Loucy (cell line): Measurements from ENCODE around the gene IBA57.

Source experiments
- H2AFZ ChIP-seq: fragments of 200-600 bp; sonication (generic); 2 replicates; pipeline ENCODE4 v1.6.0; 2016; ENCODE audit warnings: antibody characterized with exemption, mild to moderate bottlenecking, low read length, moderate library complexity
- H3F3A ChIP-seq: fragments of 200-600 bp; 2 replicates; pipeline ENCODE4 v1.6.0; 2016; ENCODE audit warnings: antibody characterized with exemption, low read depth, mild to moderate bottlenecking
- H3K27me3 ChIP-seq: fragments of 200-600 bp; sonication (generic); 2 replicates; pipeline ENCODE4 v1.6.1; 2014; ENCODE audit warnings: low read length, mild to moderate bottlenecking; ENCODE audit not compliant: insufficient read depth, poor library complexity, severe bottlenecking
- H3K36me3 ChIP-seq: fragments of 200-600 bp; sonication (generic); 2 replicates; pipeline ENCODE4 v1.6.1; 2016; ENCODE audit warnings: low read length; ENCODE audit not compliant: insufficient read depth
- H3K4me1 ChIP-seq: fragments of 200-600 bp; sonication (generic); 2 replicates; pipeline ENCODE4 v1.5.1; 2014; ENCODE audit warnings: low read length, mild to moderate bottlenecking; ENCODE audit not compliant: insufficient read depth, poor library complexity, severe bottlenecking
- H3K4me2 ChIP-seq: fragments of 200-600 bp; sonication (generic); 2 replicates; pipeline ENCODE4 v1.6.0; 2014; ENCODE audit warnings: antibody characterized with exemption, low read length, low read depth, mild to moderate bottlenecking; ENCODE audit not compliant: poor library complexity, severe bottlenecking
- H3K4me3 ChIP-seq: fragments of 200-600 bp; sonication (generic); 2 replicates; pipeline ENCODE4 v1.5.1; 2014; ENCODE audit warnings: low read length, mild to moderate bottlenecking, mixed read lengths; ENCODE audit not compliant: poor library complexity, severe bottlenecking
- H3K79me2 ChIP-seq: fragments of 200-600 bp; sonication (generic); 2 replicates; pipeline ENCODE4 v1.6.1; 2014; ENCODE audit warnings: low read length; ENCODE audit not compliant: insufficient read depth
- H3K9ac ChIP-seq: fragments of 200-600 bp; sonication (generic); 2 replicates; pipeline ENCODE4 v1.6.0; 2014; ENCODE audit warnings: mild to moderate bottlenecking, low read depth, low read length, moderate library complexity; ENCODE audit not compliant: poor library complexity, severe bottlenecking
- H3K9me2 ChIP-seq: fragments of 200-600 bp; sonication (generic); replicated peaks from 2 replicates; pipeline ENCODE4 v1.6.1; 2016; ENCODE audit warnings: low read depth, low read length, mixed read lengths
- H3K9me3 ChIP-seq: fragments of 200-600 bp; sonication (generic); 2 replicates; pipeline ENCODE4 v1.6.1; 2014; ENCODE audit warnings: mild to moderate bottlenecking, antibody characterized with exemption, low read length, low read depth; ENCODE audit not compliant: insufficient read depth
- H4K20me1 ChIP-seq: fragments of 200-600 bp; sonication (generic); 2 replicates; pipeline ENCODE4 v1.6.0; 2014; ENCODE audit warnings: antibody characterized with exemption, low read length, mild to moderate bottlenecking; ENCODE audit not compliant: insufficient read depth, poor library complexity, severe bottlenecking
- EZH2phosphoT487 ChIP-seq: fragments of 200-600 bp; IDR thresholded peaks from 2 replicates; pipeline ENCODE4 v1.6.1; 2018; ENCODE audit warnings: antibody characterized with exemption, mild to moderate bottlenecking, moderate library complexity, borderline replicate concordance
- TF ChIP-seq, protein P1 (sequence below): fragments of 200-600 bp; sonication (generic); conservative IDR thresholded peaks from 2 replicates; pipeline ENCODE4 v1.5.1; 2014; ENCODE audit warnings: mild to moderate bottlenecking, antibody characterized with exemption, low read length

Gene IBA57

DNA sequence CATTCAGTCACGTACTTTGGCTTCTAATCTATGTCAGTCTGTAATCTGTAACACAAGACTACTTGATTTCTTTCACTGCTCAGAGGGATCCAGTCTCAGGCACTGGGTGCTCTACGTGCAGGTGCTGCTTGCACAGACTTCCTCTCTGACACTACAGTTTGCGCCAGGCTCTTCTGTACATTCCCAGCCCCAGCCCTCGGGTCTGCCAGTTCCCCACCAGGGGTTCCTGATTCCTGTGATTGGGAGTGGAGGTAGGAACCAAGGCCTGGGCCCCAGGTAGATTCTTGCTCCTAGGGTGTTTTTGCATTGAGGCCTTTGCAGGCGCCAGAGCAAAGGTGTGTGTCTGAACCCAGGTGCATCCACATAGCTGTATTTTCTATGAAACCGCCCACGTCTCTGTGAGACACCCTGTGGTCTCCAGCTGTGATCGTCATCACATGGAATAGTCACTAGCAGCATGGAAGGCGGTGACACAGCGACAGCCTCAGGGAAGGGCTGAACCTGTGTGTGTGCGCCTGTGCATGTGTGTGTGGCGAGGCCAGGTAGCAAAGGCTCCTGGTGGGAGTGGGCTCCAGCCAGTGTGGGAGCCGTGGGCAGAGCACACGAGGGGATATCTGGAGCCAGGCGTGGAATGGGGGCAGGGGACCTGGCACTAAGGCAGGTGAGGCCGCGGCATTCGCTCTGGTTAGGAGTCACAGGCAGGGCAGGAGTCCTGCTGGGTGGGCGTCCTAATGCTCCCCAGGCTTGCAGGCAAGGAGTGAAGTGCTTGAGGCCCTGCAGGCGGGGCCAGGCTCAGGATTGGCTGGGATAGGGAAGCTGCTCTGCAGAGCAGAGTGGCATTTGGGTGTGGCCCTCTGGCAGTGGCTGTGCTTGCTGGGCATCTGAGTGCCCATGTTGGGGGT is 10.7 kb upstream of the IBA57 start:
- TF ChIP-seq, protein P1, sequence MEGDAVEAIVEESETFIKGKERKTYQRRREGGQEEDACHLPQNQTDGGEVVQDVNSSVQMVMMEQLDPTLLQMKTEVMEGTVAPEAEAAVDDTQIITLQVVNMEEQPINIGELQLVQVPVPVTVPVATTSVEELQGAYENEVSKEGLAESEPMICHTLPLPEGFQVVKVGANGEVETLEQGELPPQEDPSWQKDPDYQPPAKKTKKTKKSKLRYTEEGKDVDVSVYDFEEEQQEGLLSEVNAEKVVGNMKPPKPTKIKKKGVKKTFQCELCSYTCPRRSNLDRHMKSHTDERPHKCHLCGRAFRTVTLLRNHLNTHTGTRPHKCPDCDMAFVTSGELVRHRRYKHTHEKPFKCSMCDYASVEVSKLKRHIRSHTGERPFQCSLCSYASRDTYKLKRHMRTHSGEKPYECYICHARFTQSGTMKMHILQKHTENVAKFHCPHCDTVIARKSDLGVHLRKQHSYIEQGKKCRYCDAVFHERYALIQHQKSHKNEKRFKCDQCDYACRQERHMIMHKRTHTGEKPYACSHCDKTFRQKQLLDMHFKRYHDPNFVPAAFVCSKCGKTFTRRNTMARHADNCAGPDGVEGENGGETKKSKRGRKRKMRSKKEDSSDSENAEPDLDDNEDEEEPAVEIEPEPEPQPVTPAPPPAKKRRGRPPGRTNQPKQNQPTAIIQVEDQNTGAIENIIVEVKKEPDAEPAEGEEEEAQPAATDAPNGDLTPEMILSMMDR: no peak
- no peak for TF ChIP-seq EZH2phosphoT487
- Histone ChIP-seq H4K20me1 (no peaks in the 10 kb centered on the region), H3K9ac (no peak overlapping the region), H3K9me3 (no peaks in the 10 kb centered on the region), H3K27me3 (no peaks in the 10 kb centered on the region), H3K4me1 (no peaks in the 10 kb centered on the region), H3K4me3 (no peak overlapping the region), H3K4me2 (no peak overlapping the region), H3K36me3 (peaks cover under 1% of the 10 kb centered on the region; the same call in 1 of the 2 replicates), H3K9me2 (no peaks in the 10 kb centered on the region), H2AFZ (no peak overlapping the region), H3F3A (no peaks in the 10 kb centered on the region), H3K79me2 (no peaks in the 10 kb centered on the region)

DNA sequence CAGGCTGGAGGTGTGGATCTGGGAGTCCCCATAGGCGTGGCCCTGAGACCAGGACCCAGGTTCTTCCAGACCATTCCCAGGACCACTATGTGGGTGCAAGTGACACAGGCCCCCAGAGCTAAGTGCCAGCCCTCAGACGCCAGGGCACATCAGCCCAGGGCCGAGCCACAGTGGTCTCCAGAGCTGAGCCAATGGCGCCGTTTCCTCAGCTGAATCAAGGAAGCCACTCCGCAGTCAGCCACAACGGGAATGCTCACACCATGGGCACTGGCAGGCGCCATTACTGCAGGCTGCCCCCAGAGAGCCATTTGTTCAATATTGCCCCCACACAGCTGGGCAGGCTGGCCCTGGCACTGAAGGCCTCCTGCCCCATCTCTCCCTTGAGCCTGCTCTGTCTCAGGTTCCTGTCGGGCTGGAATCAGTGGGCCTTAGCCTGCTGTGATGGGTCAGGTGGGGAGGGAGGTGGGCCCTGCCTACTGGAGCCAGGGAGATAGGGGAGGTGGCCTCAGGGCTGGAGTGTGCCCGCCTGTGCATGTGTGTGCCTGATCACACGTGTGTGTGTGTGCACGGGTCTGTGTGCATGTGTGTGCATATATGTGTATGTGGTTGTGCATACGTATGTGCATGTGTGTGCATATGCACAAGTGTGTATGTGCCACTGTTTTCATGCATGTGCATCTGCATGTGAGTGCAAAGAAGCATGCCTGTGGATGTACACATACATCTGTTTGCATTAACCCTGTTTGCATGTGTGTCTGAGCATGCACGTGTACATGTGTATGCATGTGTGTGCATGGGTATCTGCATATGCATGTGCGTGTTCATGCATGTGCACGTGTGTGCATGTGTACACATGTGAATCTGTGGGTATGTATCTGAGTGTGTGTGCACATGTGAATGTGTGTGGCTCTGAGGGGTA is 9.7 kb upstream of the IBA57 start:
- Histone ChIP-seq H3K4me2 (no peak overlapping the region), H4K20me1 (no peaks in the 10 kb centered on the region), H3K9me3 (no peaks in the 10 kb centered on the region), H3K9ac (no peak overlapping the region), H3K4me1 (no peaks in the 10 kb centered on the region), H3K36me3 (no peaks in the 10 kb centered on the region), H3K27me3 (no peaks in the 10 kb centered on the region), H2AFZ (no peak overlapping the region), H3K4me3 (no peak overlapping the region), H3K79me2 (no peaks in the 10 kb centered on the region), H3F3A (no peaks in the 10 kb centered on the region), H3K9me2 (no peaks in the 10 kb centered on the region)
- TF ChIP-seq, protein P1: no peak
- TF ChIP-seq EZH2phosphoT487: no peak

DNA sequence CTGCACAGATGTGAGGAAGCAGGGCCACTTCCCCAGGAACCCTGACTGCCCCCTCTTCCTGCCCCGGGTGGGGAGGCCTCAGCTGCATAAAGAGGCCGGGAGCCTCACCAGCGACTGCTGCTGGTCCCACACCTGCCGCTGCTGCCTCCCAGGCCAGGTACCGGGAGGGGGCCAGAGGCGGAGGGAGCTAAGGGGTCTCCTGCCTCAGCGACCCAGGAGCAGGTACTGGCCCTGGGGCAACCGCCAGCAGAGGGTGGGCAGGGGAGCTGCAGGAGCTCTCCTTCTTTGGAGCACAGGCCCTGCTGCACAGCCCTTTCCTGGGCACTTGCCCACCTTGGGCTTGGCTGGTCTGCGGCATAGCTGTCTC is 9.1 kb upstream of the IBA57 start:
- Histone ChIP-seq H3K79me2 (no peaks in the 10 kb centered on the region), H3K9ac (no peak overlapping the region), H3K4me1 (no peaks in the 10 kb centered on the region), H3K27me3 (no peaks in the 10 kb centered on the region), H2AFZ (no peak overlapping the region), H3F3A (no peaks in the 10 kb centered on the region), H3K9me2 (no peaks in the 10 kb centered on the region), H4K20me1 (no peaks in the 10 kb centered on the region), H3K4me3 (no peak overlapping the region), H3K36me3 (no peaks in the 10 kb centered on the region), H3K9me3 (no peaks in the 10 kb centered on the region), H3K4me2 (no peak overlapping the region)
- TF ChIP-seq, protein P1: no peak
- TF ChIP-seq EZH2phosphoT487: no peak
